ENCODE measurements around the gene LAMC3. TPM values are rescaled to one million over a fixed set of nuclear protein-coding genes. Genes with fewer than 3 reads are reported as not detected.

The LAMC3 gene
- total RNA-seq, 2 donors from 2014 or later, result 0.55 to 156 TPM

- no peak overlapping the region for H3K27ac ChIP-seq
- WGBS, result 73% methylated on average over 6 of the region's 6 CpGs
- intact Hi-C loops (cut with DNase I), result no loop called here
- H3K27me3 ChIP-seq (replicated peaks; ENCODE audit: insufficient read depth), result no peaks in the 10 kb centered on the region
- no peak overlapping the region for H3K4me3 ChIP-seq
- no peak for DNase-seq (ENCODE audit: low spot score)
- H3K9me3 ChIP-seq, result no peaks in the 10 kb centered on the region
- H3K36me3 ChIP-seq, result no peaks in the 10 kb centered on the region
- TF ChIP-seq POLR2A (IDR thresholded peaks at IDR 0.05) (no peak), POLR2AphosphoS5 (IDR thresholded peaks at IDR 0.05) (no peak), CTCF (IDR thresholded peaks at IDR 0.05) (no peak)
- no peaks in the 10 kb centered on the region for H3K4me1 ChIP-seq (replicated peaks)
Observed at GRCh38 chr9:131043646-131044045, 34.7 kb downstream of the LAMC3 start.

GRCh38 chr9:131045300-131046092 is 36.5 kb downstream of the LAMC3 start:
- no peaks in the 10 kb centered on the region for H3K4me1 ChIP-seq (replicated peaks)
- no peak overlapping the region for H3K27ac ChIP-seq
- DNase-seq (ENCODE audit: low spot score), result no peak
- intact Hi-C loops (cut with DNase I), result loop anchor here (2.0 to 5.0 kb wide), 3 partner anchors 37 to 338 kb away; partner anchors contain the start of gene LAMC3
- H3K36me3 ChIP-seq, result no peaks in the 10 kb centered on the region
- WGBS, result 77% methylated on average over 16 of the region's 16 CpGs
- H3K4me3 ChIP-seq, result no peak overlapping the region
- H3K27me3 ChIP-seq (replicated peaks; ENCODE audit: insufficient read depth), result no peaks in the 10 kb centered on the region
- no peaks in the 10 kb centered on the region for H3K9me3 ChIP-seq
- TF ChIP-seq POLR2AphosphoS5 (IDR thresholded peaks at IDR 0.05) (no peak), CTCF (IDR thresholded peaks at IDR 0.05) (no peak), POLR2A (IDR thresholded peaks at IDR 0.05) (no peak)

GRCh38 chr9:131046093-131046380 is 37.1 kb downstream of the LAMC3 start:
- no peak overlapping the region for H3K27ac ChIP-seq
- H3K4me3 ChIP-seq, result no peak overlapping the region
- H3K4me1 ChIP-seq (replicated peaks), result no peaks in the 10 kb centered on the region
- 94% methylated on average over 3 of the region's 3 CpGs for WGBS
- intact Hi-C loops (cut with DNase I), result loop anchor here (2.0 to 5.0 kb wide), 3 partner anchors 37 to 339 kb away; partner anchors contain the start of gene LAMC3
- no peaks in the 10 kb centered on the region for H3K36me3 ChIP-seq
- H3K27me3 ChIP-seq (replicated peaks; ENCODE audit: insufficient read depth), result no peaks in the 10 kb centered on the region
- H3K9me3 ChIP-seq, result no peaks in the 10 kb centered on the region
- DNase-seq (ENCODE audit: low spot score), result no peak
- no peak for TF ChIP-seq CTCF (IDR thresholded peaks at IDR 0.05)
- no peak for TF ChIP-seq POLR2A (IDR thresholded peaks at IDR 0.05)
- TF ChIP-seq POLR2AphosphoS5 (IDR thresholded peaks at IDR 0.05), result no peak

- TF ChIP-seq POLR2A (IDR thresholded peaks at IDR 0.05), result no peak
- TF ChIP-seq POLR2AphosphoS5 (IDR thresholded peaks at IDR 0.05), result peak; percentile 20
- TF ChIP-seq CTCF (IDR thresholded peaks at IDR 0.05), result peak; percentile 62 to 89 (median 80)
- peak; percentile 27 for DNase-seq (ENCODE audit: low spot score)
- Histone ChIP-seq H3K9me3 (no peaks in the 10 kb centered on the region), H3K4me1 (replicated peaks) (no peaks in the 10 kb centered on the region), H3K27ac (no peak overlapping the region), H3K4me3 (no peak overlapping the region), H3K36me3 (no peaks in the 10 kb centered on the region), H3K27me3 (replicated peaks; ENCODE audit: insufficient read depth) (no peaks in the 10 kb centered on the region)
- 9% methylated on average over 30 of the region's 35 CpGs for WGBS
- intact Hi-C loops (cut with DNase I), result loop anchor here (2.0 to 5.0 kb wide), 3 partner anchors 38 to 339 kb away; partner anchors contain the start of gene LAMC3
Observed at GRCh38 chr9:131046581-131047202, 37.7 kb downstream of the LAMC3 start.

Data from prostate gland (tissue), 2 donors.